ENCODE measurements around the gene LYRM4. TPM values are rescaled to one million over a fixed set of nuclear protein-coding genes. Genes with fewer than 3 reads are reported as not detected.

The LYRM4 gene
- total RNA-seq, 1 donor from 2014 or later = 39.0 TPM

DNA sequence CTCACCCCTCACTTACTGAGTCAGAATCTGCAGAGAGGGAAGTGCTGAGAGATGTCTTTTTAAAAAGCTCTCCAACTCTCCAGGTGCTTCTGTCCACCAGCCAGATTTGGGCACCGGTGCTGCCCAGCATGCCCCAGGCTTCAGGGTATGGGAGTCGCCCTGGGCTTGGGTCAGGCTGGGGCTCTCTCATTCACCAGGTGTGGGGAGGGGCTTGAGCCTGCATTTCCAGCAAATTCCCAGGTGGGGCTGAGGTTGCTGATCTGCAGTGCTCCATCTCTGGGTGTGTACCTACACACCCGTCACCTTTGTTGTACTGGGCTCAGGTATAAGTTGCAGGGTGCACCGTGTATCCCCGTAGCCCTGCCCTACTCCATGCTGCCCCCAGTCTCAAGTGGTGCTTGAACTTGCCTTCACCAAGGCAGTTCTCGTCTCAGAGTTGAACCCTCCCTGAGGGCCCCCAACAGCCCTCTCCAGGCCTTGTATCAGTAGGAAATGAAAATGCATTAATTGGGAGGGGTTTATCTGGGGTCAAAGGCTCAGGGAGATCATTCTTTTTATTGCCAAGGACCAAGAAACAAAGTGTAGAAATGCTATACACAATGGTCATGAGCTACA is 152.1 kb downstream of the LYRM4 start:
- TF ChIP-seq, protein P1, sequence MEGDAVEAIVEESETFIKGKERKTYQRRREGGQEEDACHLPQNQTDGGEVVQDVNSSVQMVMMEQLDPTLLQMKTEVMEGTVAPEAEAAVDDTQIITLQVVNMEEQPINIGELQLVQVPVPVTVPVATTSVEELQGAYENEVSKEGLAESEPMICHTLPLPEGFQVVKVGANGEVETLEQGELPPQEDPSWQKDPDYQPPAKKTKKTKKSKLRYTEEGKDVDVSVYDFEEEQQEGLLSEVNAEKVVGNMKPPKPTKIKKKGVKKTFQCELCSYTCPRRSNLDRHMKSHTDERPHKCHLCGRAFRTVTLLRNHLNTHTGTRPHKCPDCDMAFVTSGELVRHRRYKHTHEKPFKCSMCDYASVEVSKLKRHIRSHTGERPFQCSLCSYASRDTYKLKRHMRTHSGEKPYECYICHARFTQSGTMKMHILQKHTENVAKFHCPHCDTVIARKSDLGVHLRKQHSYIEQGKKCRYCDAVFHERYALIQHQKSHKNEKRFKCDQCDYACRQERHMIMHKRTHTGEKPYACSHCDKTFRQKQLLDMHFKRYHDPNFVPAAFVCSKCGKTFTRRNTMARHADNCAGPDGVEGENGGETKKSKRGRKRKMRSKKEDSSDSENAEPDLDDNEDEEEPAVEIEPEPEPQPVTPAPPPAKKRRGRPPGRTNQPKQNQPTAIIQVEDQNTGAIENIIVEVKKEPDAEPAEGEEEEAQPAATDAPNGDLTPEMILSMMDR (IDR thresholded peaks at IDR 0.05; ENCODE audit: unreplicated experiment) = no peak
- peaks cover 5% of the 10 kb centered on the region for H3K27me3 Mint-ChIP-seq (ENCODE audit: unreplicated experiment)
- no peak for DNase-seq (ENCODE audit: low spot score)
- H3K36me3 Mint-ChIP-seq (ENCODE audit: low read depth, unreplicated experiment) = peaks cover 20% of the 10 kb centered on the region
- no peaks in the 10 kb centered on the region for H3K4me1 Mint-ChIP-seq (ENCODE audit: unreplicated experiment)
- H3K27ac Mint-ChIP-seq (ENCODE audit: unreplicated experiment) = no peak overlapping the region
- H3K4me3 Mint-ChIP-seq (ENCODE audit: unreplicated experiment) = no peak overlapping the region
- H3K9me3 Mint-ChIP-seq (ENCODE audit: unreplicated experiment) = no peaks in the 10 kb centered on the region

DNA sequence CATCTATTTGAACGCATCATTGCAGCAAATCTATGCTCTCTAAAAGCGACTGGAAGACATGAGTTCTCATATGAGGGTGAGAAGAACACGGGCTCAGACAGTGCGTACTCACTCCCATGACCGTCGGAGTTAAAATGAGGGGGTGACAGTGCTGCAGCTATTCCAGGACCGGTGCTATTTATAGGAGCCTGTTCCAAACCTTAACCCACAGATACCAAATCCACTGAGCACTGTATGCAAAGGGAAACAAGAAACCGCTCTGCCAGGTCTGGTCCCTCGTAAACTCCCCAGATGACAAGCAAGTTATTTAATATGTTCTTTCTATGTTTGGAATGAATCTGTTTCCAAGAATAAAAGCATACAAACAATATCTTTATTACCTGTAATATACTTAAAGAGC is 152.7 kb downstream of the LYRM4 start:
- no peak overlapping the region for H3K27ac Mint-ChIP-seq (ENCODE audit: unreplicated experiment)

DNA sequence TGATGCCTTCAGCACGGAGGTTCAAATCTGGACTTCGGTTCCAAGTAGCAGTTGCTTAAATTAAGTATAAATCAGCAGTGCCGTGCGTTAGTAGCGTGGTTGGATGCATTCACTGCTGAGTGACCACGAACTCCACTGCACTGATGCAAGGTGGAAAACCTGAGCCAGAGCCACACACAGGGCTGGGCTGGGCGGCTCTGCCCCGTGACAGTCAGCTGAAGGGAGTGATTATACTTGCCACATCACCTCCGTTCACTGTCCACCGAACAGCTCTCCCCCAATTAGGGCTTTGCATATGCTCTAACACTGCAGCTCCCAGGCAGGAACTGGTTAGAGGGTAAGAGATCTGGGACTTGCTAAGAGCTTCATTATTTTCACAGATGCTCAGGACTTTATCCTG is 153.4 kb downstream of the LYRM4 start:
- TF ChIP-seq, protein P1 (IDR thresholded peaks at IDR 0.05; ENCODE audit: unreplicated experiment) = no peak
- Mint-ChIP-seq H3K4me3 (ENCODE audit: unreplicated experiment) (no peak overlapping the region), H3K27ac (ENCODE audit: unreplicated experiment) (no peak overlapping the region), H3K27me3 (ENCODE audit: unreplicated experiment) (peaks cover 5% of the 10 kb centered on the region), H3K4me1 (ENCODE audit: unreplicated experiment) (no peaks in the 10 kb centered on the region), H3K9me3 (ENCODE audit: unreplicated experiment) (no peaks in the 10 kb centered on the region), H3K36me3 (ENCODE audit: low read depth, unreplicated experiment) (peaks cover 15% of the 10 kb centered on the region)
- no peak for DNase-seq (ENCODE audit: low spot score)

More for the DNA sequence above, 152.7 kb downstream of the LYRM4 start:
- TF ChIP-seq, protein P1 (IDR thresholded peaks at IDR 0.05; ENCODE audit: unreplicated experiment) = no peak
- no peaks in the 10 kb centered on the region for H3K4me1 Mint-ChIP-seq (ENCODE audit: unreplicated experiment)
- H3K36me3 Mint-ChIP-seq (ENCODE audit: low read depth, unreplicated experiment) = peaks cover 20% of the 10 kb centered on the region
- peaks cover 5% of the 10 kb centered on the region for H3K27me3 Mint-ChIP-seq (ENCODE audit: unreplicated experiment)
- no peak overlapping the region for H3K4me3 Mint-ChIP-seq (ENCODE audit: unreplicated experiment)
- no peak for DNase-seq (ENCODE audit: low spot score)
- H3K9me3 Mint-ChIP-seq (ENCODE audit: unreplicated experiment) = no peaks in the 10 kb centered on the region

DNA sequence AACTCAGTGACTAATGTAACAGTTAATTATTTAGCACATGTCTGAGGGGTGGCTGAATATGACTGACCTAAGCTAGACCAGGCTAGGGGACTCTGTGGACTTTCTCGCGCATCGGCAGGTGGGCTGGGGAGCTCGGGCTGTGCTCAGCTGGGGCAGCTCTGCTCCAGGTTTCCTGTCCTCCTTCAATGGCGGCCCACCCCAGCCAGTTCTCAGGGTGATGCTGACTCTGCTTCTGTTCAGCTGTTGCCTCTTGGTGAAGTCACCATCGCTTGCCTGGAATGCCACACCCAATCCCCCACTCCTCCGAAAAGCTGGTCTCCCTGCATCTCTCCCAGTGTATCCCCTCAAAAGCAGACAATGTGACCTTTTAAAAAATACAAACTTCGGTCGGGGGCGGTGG is 155.6 kb downstream of the LYRM4 start:
- H3K4me1 Mint-ChIP-seq (ENCODE audit: unreplicated experiment) = no peaks in the 10 kb centered on the region
- DNase-seq (ENCODE audit: low spot score) = no peak
- H3K27ac Mint-ChIP-seq (ENCODE audit: unreplicated experiment) = no peak overlapping the region
- TF ChIP-seq, protein P1 (IDR thresholded peaks at IDR 0.05; ENCODE audit: unreplicated experiment) = no peak
- peaks cover 7% of the 10 kb centered on the region for H3K27me3 Mint-ChIP-seq (ENCODE audit: unreplicated experiment)
- H3K36me3 Mint-ChIP-seq (ENCODE audit: low read depth, unreplicated experiment) = peaks cover 3% of the 10 kb centered on the region
- H3K4me3 Mint-ChIP-seq (ENCODE audit: unreplicated experiment) = no peak overlapping the region
- H3K9me3 Mint-ChIP-seq (ENCODE audit: unreplicated experiment) = no peaks in the 10 kb centered on the region

DNA sequence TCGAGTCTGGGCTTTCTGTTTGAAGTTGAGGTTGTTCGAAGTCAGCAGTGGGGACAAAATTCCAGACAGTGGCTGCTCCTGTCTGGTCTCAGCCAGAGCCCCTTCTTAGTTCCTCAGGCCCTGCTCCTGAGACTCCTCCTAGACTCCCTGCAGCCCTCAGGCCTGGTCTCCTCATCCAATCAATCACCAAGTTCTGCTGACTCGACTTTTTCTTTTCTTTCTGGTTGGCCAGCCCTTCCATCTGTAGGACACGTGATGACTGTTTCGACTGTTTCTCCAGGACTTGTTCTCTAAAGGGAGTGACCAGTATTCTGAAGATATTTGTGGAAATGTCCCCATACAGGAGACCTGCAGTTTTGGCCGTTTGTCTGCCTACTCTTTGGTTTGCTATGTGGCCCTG is 156.1 kb downstream of the LYRM4 start:
- no peak overlapping the region for H3K4me3 Mint-ChIP-seq (ENCODE audit: unreplicated experiment)
- no peaks in the 10 kb centered on the region for H3K9me3 Mint-ChIP-seq (ENCODE audit: unreplicated experiment)
- peaks cover 8% of the 10 kb centered on the region for H3K27me3 Mint-ChIP-seq (ENCODE audit: unreplicated experiment)
- DNase-seq (ENCODE audit: low spot score) = no peak
- TF ChIP-seq, protein P1 (IDR thresholded peaks at IDR 0.05; ENCODE audit: unreplicated experiment) = no peak
- H3K27ac Mint-ChIP-seq (ENCODE audit: unreplicated experiment) = no peak overlapping the region
- no peaks in the 10 kb centered on the region for H3K4me1 Mint-ChIP-seq (ENCODE audit: unreplicated experiment)
- H3K36me3 Mint-ChIP-seq (ENCODE audit: low read depth, unreplicated experiment) = no peaks in the 10 kb centered on the region
